GM19193 (cell line): Measurements from ENCODE around the gene GPR45.

Source experiments
- POLR2A ChIP-seq: IDR thresholded peaks from 4 replicates; pipeline ENCODE4 v1.6.1; 2011; ENCODE audit not compliant: insufficient read depth, insufficient read length; ENCODE audit errors: extremely low read depth

GPR45 gene

DNA sequence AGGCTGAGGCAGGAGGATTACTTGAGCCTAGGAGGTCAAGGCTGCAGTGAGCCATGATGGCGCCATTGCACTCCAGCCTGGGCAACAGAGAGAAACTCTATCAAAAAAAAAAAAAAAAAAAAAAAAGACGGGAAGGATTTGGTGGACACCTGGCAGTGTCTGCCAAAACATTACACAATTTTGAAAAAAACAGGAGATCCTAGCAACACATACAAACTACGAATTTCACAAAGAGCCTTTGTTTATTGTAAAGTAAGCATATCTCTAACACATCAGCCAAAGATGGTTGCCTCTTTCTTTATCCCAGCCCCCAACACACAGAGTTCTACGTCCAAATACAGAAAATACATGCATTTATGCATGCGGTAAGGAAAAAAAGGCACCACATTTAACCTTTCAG, 7.6 kb downstream of the GPR45 start:
- TF ChIP-seq POLR2A: no peak

DNA sequence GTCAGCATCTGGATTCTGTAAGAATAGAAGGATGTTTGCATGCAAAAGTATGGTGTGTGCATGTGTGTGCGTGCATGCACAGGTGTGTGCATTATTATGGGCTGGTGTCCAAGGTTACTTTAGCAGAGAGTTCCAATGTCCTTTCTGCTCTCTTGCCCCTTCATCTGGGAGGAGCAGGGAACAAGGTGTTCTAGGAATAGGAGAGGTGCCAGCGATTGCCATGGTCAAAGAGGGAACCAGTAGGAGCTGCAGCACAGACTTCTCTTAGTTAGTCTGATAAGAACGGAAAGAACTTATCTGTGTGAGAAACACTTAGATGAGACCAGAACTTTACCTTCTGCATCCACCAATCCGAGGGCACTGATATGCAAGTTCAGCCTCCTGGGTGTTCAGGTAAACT, 8.3 kb downstream of the GPR45 start:
- no peak for TF ChIP-seq POLR2A

DNA sequence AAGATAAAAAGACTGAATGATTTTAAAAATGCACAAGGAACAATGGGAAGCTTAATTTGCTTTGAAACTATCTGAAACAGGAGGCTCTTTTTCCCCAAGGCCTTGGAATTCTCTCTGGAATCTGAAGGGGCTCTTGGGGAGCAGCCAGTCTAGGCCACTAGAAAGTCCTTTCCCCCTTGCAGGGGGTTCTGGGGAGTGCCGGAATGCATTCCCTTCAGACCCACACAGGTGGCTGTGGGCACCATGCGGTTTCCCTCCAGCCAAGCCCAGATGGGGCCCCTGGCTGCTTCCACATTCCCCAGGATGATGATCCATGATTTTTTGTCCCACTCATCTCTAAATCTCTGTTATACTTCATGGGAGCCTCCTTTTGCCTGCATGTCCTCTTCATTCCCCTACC, 10.7 kb downstream of the GPR45 start:
- TF ChIP-seq POLR2A: no peak

DNA sequence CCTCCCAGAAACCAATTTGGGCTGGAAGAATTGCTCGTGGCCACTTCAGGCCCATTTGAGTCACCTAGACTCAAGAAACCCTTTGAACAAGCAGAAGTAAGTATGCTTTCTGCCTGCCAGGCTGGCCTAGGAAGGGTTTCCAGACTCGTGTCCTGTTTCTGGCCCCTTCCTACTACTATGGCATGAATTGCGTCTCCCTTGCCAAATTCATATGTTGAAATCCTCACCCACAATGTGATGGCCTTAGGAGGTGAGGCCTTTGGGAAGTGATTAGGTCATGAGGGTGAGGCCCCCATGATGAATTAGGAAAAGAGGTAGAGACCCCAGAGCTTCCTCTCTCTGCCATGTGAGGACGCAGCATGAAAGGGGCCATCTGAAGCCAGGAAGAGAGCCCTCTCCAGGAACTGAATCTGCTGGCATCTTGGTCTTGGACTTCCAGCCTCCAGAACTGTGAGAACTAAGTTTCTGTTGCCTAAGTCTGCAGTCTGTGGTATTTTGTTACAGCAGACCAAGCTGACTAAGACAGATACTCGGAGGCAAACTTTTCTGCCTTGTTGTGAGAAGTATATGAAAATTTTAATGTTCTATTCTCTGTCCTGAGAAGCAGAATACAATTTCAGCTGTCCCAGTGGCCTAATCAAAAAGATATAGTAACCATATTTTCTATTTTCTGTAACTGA, 13.1 kb downstream of the GPR45 start:
- TF ChIP-seq POLR2A: no peak

DNA sequence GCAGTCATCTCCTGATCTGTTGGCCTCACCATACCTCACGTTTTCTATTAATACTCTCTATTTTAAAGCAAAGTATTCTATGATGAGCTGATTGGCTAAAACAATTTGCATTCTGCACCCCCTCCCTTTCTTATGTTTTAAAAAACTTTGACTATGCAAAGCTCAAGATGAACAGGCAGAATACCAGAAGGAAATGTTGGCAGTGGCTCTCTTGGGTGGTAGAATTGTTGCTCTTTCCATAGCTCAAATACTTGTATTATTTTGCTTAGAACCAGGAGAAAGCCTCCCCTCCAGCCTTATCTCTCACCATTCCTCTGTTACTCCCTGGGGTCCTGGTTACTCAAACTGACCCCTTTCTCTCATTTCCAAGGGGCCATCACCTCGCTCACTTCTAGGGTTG, 14.4 kb downstream of the GPR45 start:
- no peak for TF ChIP-seq POLR2A

DNA sequence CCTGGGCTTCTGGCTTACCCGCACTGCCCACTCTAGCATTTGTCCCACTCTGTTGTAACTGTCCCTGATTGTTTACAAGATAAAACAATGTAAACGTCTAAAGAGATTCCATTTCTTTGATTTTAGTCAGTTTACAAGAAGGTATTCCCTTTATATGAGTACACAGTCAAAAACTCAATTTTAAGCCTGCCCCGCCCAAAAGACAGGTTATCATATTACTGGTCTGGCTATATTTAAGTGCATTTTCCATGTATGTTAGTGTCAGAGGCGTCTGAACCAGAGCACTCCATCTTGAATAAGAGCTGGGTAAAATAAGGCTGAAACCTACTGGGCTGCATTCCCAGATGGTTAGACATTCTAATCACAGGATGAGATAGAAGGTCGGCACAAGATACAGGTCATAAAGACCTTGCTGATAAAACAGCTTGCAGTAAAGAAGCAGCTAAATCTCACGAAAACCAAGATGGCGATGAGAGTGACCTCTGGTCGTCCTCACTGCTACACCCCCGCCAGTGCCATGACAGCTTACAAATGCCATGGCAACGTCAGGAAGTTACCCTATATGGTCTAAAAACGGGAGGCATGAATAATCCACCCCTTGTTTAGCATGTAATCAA, 15.0 kb downstream of the GPR45 start:
- no peak for TF ChIP-seq POLR2A

DNA sequence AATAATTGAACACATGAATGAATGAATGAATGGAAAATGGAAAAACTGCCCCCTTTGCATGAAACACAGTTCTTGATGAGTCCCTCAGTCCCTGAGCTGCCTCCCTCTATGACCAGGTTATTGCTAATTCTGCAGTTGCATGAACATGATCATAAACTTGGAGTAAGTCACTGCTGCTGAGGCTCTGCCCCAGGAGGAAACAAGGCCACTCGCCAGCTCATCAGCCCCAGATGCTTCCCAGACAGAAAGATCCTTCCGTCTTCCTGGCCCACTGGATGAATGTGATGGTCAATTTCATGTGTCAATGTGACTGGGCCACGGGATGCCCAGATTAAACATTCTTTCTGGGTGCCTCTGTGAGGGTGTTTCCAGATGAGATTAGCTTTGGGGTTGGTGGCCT, 16.4 kb downstream of the GPR45 start:
- TF ChIP-seq POLR2A: no peak

DNA sequence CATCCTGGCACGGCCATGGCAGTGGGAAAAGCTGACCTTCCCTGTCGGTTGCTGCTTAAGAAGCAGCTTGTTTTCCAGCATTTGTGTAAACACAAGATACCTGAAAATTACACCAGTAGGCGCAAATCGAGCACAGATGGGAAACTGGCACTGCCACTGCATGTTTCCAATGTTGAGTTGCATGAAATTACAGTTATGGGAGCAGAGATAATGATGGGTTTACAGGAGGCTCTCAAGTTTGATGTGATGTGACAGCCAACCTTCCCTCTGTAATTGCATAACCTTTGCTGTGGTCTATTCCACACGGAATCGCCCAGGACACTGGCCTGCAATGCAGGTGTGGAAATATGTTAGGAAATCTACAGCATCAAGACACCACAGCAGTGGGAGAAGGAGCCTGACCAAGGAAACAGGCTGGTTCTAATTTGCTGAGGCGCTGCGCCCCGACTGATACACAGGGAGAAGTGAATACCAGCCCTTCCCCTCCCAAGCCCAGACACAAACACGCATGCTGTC, 17.4 kb downstream of the GPR45 start:
- TF ChIP-seq POLR2A: no peak

DNA sequence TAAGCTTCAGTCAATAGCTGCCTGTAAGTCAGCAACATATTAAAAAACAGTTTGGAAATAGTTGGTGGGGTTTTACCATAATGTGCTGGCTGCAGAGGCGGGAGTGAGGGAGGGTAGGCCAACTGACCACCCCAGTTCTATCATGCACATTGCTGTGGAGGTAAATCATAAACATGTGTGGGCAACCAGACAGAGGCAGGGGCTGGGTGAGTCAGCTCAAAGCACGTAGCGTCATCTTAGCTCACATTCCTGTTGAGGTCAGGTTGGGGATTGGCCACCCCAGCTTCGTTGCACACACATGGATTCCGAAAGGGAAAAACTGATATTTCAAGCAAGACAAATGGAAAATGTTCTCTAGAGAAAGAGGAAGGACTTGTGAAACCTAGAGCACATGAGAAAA, 19.5 kb downstream of the GPR45 start:
- no peak for TF ChIP-seq POLR2A

DNA sequence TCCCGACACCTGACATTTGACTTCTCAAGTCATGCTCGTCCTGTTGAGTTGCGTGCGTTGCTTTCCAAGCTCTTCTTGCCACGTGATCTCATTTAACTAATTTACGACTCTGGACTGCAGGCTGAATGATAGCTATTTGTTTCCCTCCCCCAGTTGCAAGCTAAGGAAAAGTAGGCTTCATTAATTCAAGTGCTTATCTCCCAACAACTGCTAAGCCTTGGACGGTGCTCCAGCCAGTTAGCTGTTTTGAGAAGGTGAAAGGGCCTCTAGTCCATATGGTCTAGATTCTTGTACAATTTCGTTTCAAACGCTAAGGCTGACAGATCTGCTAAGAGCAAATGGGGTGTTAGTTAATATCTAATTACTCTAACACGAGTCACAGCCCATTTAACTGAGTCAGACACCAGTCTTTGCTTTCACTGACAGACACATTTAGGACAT, 21.1 kb downstream of the GPR45 start:
- no peak for TF ChIP-seq POLR2A

DNA sequence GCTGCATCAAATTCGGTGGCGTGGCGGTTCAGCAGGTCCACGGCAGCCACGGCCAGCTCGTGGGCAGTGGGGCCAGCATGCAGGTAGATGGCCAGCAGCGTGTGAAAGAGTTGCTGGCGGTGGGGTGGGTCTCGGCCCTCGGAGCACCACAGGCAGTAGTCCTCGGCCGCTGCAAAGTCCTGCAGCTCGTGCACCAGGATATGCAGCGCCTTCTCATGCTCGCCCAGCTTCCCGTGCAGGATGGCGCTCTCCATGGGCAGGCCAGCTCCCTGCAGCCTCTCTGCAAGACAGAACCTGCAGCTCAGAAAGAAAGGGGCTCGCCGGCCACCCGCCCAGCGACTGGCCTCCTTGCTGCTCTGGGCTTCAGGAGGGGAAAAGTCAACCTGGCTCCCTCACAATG, 27.9 kb downstream of the GPR45 start:
- TF ChIP-seq POLR2A: no peak

DNA sequence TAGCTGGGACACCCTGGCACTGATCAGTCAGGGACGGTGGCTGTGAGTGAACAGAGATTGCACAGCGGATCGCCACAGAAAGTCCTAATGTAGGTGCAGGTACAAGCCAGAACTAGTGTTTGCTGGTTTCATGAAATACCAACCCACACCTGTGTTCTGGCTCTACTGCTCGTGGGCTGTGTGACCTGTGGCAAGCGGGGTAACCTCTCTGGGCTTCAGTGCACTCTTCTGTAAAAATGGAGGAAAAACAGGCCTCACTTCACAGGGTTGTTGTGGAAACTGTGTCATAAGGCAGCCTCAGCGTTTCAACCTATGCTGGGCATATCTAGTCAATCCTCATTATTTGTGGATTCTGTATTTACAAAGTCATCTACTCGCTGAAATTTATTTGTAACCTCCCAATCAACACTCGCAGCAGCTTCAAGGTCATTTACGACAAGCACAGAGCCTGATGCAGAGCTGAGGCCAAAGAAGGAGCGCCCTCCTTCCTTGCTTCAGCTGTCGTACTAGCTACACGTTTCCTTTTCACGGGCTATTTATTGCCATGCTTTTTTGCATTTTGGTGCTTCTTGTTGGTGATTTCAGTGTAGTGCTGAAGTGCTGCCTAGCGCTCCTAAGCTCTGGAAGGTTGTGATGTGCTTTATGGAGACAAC, 30.0 kb downstream of the GPR45 start:
- TF ChIP-seq POLR2A: no peak

DNA sequence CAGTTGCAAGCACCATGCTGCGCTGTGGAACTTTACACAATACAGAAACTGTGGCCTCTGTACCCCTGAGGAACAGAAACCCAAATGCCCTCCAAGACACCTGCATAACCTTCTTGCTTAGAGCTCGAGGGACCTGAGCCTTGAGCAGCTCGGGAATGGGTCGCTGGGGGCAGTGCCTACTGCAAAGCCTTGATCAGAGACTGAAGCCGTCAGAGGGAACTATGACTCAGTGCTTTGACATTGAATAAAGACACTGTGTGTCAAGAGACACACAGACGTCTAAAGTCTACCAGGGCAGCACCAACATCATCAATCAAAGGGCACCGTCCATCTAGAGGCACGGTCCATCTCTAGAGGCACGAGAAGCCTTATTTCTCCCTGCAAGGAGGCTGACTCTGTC, 30.6 kb downstream of the GPR45 start:
- no peak for TF ChIP-seq POLR2A

DNA sequence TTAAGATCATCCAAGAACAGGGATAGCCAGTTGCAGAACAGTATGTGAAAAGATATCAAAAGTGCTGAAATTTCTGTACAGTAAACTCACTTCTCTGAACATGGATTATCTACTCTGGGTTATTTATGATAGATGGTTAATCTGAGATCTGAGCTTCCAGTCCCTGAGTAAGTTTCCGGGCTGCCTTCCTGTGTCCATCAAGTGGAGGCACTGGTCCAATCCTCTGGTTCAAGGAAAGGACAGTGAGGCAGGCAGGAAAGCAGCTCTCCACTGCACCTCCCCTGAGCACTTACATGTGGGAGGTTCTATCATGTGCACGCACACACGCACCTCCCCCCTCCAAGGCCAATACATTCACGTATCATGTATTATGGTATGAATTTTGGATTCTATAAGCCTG, 32.5 kb downstream of the GPR45 start:
- no peak for TF ChIP-seq POLR2A

DNA sequence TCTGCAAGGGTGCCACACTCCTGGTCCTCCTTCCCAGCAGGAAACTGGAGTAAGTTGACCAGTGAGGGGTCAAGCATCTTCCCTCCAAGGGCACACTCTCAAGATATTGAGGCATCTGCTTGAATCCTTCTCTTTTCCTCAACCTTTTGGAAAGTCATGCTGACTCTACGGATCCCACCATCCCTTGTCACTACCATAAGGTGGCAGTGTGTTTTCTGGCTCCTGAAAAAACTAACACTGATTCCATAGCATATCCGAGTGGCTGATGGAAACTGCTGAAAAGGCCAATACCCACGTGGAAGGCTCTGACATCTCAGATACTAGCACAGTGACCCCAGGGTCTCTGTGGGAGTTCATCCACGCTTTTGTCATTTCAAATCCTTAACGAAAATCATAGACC, 37.1 kb downstream of the GPR45 start:
- TF ChIP-seq POLR2A: no peak

DNA sequence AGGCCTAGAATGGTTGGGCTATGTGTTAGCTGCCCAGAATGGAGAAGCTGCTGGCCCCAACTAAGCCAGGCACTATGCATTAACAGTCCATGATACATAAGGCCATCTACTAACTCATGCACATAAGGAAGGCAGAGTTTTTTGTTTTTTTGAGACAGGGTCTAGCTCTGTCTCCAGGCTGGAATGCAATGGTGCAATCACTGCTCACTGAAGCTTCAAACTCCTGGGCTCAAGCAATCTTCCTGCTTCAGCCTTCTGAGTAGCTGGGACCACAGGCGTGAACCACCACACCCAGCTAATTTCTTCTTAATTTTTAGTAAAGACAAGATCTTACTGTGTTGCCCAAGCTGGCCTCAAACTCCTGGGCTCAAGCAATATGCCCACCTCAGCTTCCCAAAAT, 37.6 kb downstream of the GPR45 start:
- no peak for TF ChIP-seq POLR2A
